AG09309 (cell line): Measurements from ENCODE around the gene RARA.

Experiments used
- DNase-seq: peaks from one replicate; pipeline ENCODE4 v3.0.0-alpha.2; 2010; ENCODE audit warnings: low read depth
- H3K4me3 ChIP-seq: 2 replicates; pipeline ENCODE4 v1.5.1; 2011; ENCODE audit warnings: mild to moderate bottlenecking, low read depth, low read length, moderate library complexity; ENCODE audit not compliant: control insufficient read depth
- TF ChIP-seq, protein P1 (sequence below): IDR thresholded peaks from 2 replicates; pipeline ENCODE4 v1.5.1; 2011; ENCODE audit warnings: mild to moderate bottlenecking, low read depth, low read length, inconsistent platforms; ENCODE audit not compliant: insufficient read depth, control insufficient read depth; ENCODE audit errors: missing control alignments

Gene RARA

GRCh38 chr17:40306395-40306794 lies 2.6 kb upstream of the RARA start:
- TF ChIP-seq, protein P1, sequence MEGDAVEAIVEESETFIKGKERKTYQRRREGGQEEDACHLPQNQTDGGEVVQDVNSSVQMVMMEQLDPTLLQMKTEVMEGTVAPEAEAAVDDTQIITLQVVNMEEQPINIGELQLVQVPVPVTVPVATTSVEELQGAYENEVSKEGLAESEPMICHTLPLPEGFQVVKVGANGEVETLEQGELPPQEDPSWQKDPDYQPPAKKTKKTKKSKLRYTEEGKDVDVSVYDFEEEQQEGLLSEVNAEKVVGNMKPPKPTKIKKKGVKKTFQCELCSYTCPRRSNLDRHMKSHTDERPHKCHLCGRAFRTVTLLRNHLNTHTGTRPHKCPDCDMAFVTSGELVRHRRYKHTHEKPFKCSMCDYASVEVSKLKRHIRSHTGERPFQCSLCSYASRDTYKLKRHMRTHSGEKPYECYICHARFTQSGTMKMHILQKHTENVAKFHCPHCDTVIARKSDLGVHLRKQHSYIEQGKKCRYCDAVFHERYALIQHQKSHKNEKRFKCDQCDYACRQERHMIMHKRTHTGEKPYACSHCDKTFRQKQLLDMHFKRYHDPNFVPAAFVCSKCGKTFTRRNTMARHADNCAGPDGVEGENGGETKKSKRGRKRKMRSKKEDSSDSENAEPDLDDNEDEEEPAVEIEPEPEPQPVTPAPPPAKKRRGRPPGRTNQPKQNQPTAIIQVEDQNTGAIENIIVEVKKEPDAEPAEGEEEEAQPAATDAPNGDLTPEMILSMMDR, result no peak
- DNase-seq, result no peak
- no peak overlapping the region for H3K4me3 ChIP-seq

DNA sequence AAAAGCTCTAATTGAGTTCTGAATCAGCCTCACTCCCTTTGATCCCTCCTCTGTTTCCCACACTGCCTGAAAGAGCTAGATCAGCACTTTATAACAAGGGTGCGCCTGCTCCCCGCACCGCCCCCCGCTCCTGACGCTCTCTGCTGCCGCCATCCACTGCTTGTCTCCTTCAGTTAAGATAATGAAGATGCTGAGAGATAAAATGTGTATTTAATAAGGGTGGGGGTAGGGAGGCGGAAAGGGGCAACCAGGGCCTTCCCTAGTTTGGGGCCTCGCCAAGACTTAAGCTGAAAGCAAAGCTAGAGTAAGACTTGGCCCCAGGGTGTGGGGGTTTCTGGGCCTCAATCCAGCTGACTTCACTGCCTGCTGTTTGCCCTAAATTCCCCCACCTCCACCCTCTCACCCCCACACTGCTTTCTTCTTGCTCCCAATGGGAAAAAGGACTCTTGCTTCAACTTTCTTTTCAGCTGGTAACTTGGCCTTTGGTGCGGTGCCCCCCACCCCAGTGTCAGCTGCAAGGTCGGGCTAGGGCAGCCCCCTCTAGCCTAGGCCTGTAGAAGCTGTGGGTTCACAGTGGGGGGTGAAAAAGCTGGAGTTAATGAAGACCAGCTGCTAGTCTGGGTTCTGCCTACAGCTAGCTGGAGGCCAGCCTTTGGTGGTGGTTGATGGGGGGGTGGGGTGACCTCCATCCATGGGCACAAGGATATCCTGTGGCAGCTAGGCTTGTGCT lies 1.8 kb upstream of the RARA start:
- no peak for DNase-seq
- TF ChIP-seq, protein P1, result no peak

GRCh38 chr17:40307740-40308239 lies 1.2 kb upstream of the RARA start:
- H3K4me3 ChIP-seq, result no peak overlapping the region
- TF ChIP-seq, protein P1, result no peak
- no peak for DNase-seq

More for the DNA sequence above, 1.8 kb upstream of the RARA start:
- H3K4me3 ChIP-seq, result no peak overlapping the region

GRCh38 chr17:40309949-40310510 lies 1.1 kb downstream of the RARA start:
- TF ChIP-seq, protein P1, result no peak
- no peak overlapping the region for H3K4me3 ChIP-seq
- no peak for DNase-seq

GRCh38 chr17:40310882-40311391 lies 2.0 kb downstream of the RARA start:
- TF ChIP-seq, protein P1, result no peak
- DNase-seq, result no peak
- no peak overlapping the region for H3K4me3 ChIP-seq

DNA sequence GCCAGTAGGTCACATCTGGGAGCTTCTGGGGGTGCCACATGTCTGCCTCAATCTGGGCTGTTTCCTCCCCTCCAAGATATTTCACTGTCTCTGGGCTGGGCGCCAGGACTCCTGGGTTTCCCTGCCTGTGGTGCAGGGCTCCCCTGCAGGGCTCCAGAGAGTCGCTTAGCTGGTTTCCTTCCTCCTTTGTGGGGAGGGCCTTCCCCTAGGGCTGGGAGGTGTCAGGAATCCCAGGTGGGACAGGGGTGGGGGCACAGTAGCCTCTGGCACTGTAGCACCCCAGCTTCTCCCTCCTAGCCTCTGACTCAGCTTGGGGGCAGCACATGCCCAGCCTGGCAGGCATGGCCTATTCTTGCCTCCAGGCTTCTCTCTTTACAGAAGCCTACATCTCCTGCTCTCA lies 2.6 kb downstream of the RARA start:
- TF ChIP-seq, protein P1, result no peak
- no peak overlapping the region for H3K4me3 ChIP-seq
- DNase-seq, result no peak
